Measurements from ENCODE around the gene MRPS23. TPM values are rescaled to one million over a fixed set of nuclear protein-coding genes. Genes with fewer than 3 reads are reported as not detected.

MRPS23 gene
- total and polyA plus RNA-seq, 2 of the 8 experiments (the other 6 are each of a cell fraction or from before 2014, with no cell fraction given) = 38.6 to 60.4 TPM

DNA sequence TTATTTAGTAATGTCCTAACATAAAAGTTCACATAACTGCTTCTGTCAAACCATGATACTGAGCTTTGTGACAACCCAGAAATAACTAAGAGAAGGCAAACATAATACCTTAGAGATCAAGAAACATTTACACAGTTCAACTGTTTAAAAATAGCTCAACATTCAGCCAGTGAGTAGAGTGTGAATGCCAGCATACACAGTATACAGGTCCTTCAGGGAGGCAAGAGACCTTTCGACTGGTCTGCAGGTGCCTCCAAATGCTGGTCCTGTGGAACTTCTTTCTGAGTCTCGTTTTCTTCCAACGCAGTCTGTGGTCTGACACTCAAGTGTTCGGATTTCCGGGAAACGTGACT lies 10.3 kb downstream of the MRPS23 start (continued):
- TF ChIP-seq RXRA (IDR thresholded peaks at IDR 0.05; ENCODE audit: insufficient read depth, low read depth, low read length) = no peak
- TF ChIP-seq YY1 (IDR thresholded peaks at IDR 0.05; ENCODE audit: low read depth, low read length) = no peak
- TF ChIP-seq, protein P1, sequence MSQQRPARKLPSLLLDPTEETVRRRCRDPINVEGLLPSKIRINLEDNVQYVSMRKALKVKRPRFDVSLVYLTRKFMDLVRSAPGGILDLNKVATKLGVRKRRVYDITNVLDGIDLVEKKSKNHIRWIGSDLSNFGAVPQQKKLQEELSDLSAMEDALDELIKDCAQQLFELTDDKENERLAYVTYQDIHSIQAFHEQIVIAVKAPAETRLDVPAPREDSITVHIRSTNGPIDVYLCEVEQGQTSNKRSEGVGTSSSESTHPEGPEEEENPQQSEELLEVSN (IDR thresholded peaks at IDR 0.05) = no peak
- no peak for TF ChIP-seq RNF2 (IDR thresholded peaks at IDR 0.05; ENCODE audit: borderline replicate concordance, low read depth, low read length, missing control alignments, poor library complexity, severe bottlenecking)
